Effector memory CD8-positive, alpha-beta T cell (primary cell): ENCODE data around the gene NEDD8.

Source experiments
- ATAC-seq: fragments of 150-1000 bp; cut with Tn5 transposase; replicated peaks from 2 replicates; pipeline ENCODE4 v1.10.0; 2021; ENCODE audit warnings: mild to moderate bottlenecking, moderate library complexity
- DNase-seq, 3 experiments: peaks; one replicate each; pipeline ENCODE4 v3.0.0; 2021
- H3K27ac Mint-ChIP-seq, 2 donors: one replicate each; pipeline ENCODE4 v1.8.0; 2022; ENCODE audit warnings: mild to moderate bottlenecking in 2 of 2, mixed read lengths in 2 of 2, moderate library complexity in 2 of 2
- H3K27me3 Mint-ChIP-seq, 2 donors: one replicate each; pipeline ENCODE4 v1.8.0; 2022; ENCODE audit warnings: mixed read lengths in 2 of 2
- H3K36me3 Mint-ChIP-seq: one replicate; pipeline ENCODE4 v1.8.0; 2022; ENCODE audit warnings: mild to moderate bottlenecking, moderate library complexity, mixed read lengths; ENCODE audit not compliant: insufficient read depth
- H3K4me1 Mint-ChIP-seq, 2 donors: one replicate each; pipeline ENCODE4 v1.8.0; 2022; ENCODE audit warnings: low read depth in 2 of 2, mixed read lengths in 2 of 2
- H3K4me3 Mint-ChIP-seq, 2 donors: one replicate each; pipeline ENCODE4 v1.8.0; 2022; ENCODE audit warnings: mild to moderate bottlenecking in 2 of 2, mixed read lengths in 2 of 2, moderate library complexity in 2 of 2
- H3K9me3 Mint-ChIP-seq, 2 donors: one replicate each; pipeline ENCODE4 v1.8.0; 2022; ENCODE audit warnings: mixed read lengths in 2 of 2

Gene NEDD8

GRCh38 chr14:24260026-24260779 is 28.0 kb upstream of the NEDD8 start:
- Mint-ChIP-seq H3K27ac (no peak overlapping the region), H3K9me3 (no peaks in the 10 kb centered on the region), H3K4me1 (no peaks in the 10 kb centered on the region), H3K4me3 (no peak overlapping the region), H3K27me3 (no peaks in the 10 kb centered on the region), H3K36me3 (peaks cover 6% of the 10 kb centered on the region)
- ATAC-seq (no peak), DNase-seq (no peak)

- Mint-ChIP-seq H3K4me1 (no peaks in the 10 kb centered on the region), H3K27ac (no peak overlapping the region), H3K9me3 (no peaks in the 10 kb centered on the region), H3K4me3 (no peak overlapping the region), H3K27me3 (no peaks in the 10 kb centered on the region), H3K36me3 (peaks cover 4% of the 10 kb centered on the region)
- DNase-seq (no peak), ATAC-seq (no peak)
Measured at GRCh38 chr14:24259282-24260025, 27.3 kb upstream of the NEDD8 start.

GRCh38 chr14:24258548-24259265 is 26.5 kb upstream of the NEDD8 start:
- Mint-ChIP-seq H3K4me1 (no peaks in the 10 kb centered on the region), H3K27ac (no peak overlapping the region), H3K36me3 (peaks cover 4% of the 10 kb centered on the region), H3K4me3 (no peak overlapping the region), H3K27me3 (no peaks in the 10 kb centered on the region), H3K9me3 (no peaks in the 10 kb centered on the region)
- no peak for ATAC-seq
- DNase-seq = no peak

GRCh38 chr14:24258119-24258518 is 26.0 kb upstream of the NEDD8 start:
- Mint-ChIP-seq H3K9me3 (no peaks in the 10 kb centered on the region), H3K27me3 (no peaks in the 10 kb centered on the region), H3K27ac (no peak overlapping the region), H3K4me1 (no peaks in the 10 kb centered on the region), H3K36me3 (peaks cover 4% of the 10 kb centered on the region), H3K4me3 (no peak overlapping the region)
- no peak for ATAC-seq
- no peak for DNase-seq

- ATAC-seq (no peak), DNase-seq (no peak)
- no peaks in the 10 kb centered on the region for H3K27me3 Mint-ChIP-seq
- no peaks in the 10 kb centered on the region for H3K4me1 Mint-ChIP-seq
- no peaks in the 10 kb centered on the region for H3K36me3 Mint-ChIP-seq
- H3K4me3 Mint-ChIP-seq = no peak overlapping the region
- no peak overlapping the region for H3K27ac Mint-ChIP-seq
- H3K9me3 Mint-ChIP-seq = no peaks in the 10 kb centered on the region
Measured at GRCh38 chr14:24256960-24257359, 24.8 kb upstream of the NEDD8 start.

- H3K4me1 Mint-ChIP-seq = no peaks in the 10 kb centered on the region
- no peaks in the 10 kb centered on the region for H3K27me3 Mint-ChIP-seq
- H3K36me3 Mint-ChIP-seq = no peaks in the 10 kb centered on the region
- no peaks in the 10 kb centered on the region for H3K9me3 Mint-ChIP-seq
- no peak for ATAC-seq
- no peak overlapping the region for H3K27ac Mint-ChIP-seq
- no peak for DNase-seq
- no peak overlapping the region for H3K4me3 Mint-ChIP-seq
Measured at GRCh38 chr14:24255931-24256711, 24.0 kb upstream of the NEDD8 start.

- H3K36me3 Mint-ChIP-seq = peaks cover 3% of the 10 kb centered on the region
- no peak for DNase-seq
Measured at GRCh38 chr14:24255438-24255837, 23.3 kb upstream of the NEDD8 start.

GRCh38 chr14:24254630-24255392 is 22.6 kb upstream of the NEDD8 start:
- H3K27me3 Mint-ChIP-seq = no peaks in the 10 kb centered on the region
- H3K27ac Mint-ChIP-seq = no peak overlapping the region
- no peaks in the 10 kb centered on the region for H3K9me3 Mint-ChIP-seq
- H3K4me3 Mint-ChIP-seq = no peak overlapping the region
- H3K36me3 Mint-ChIP-seq = peaks cover 3% of the 10 kb centered on the region
- H3K4me1 Mint-ChIP-seq = peaks cover 0 to 4% of the 10 kb centered on the region in 2 donors
- no peak for DNase-seq
- no peak for ATAC-seq

More at GRCh38 chr14:24255438-24255837, 23.3 kb upstream of the NEDD8 start:
- Mint-ChIP-seq H3K4me1 (no peaks in the 10 kb centered on the region), H3K4me3 (no peak overlapping the region), H3K27me3 (no peaks in the 10 kb centered on the region), H3K9me3 (no peaks in the 10 kb centered on the region), H3K27ac (no peak overlapping the region)
- no peak for ATAC-seq

- H3K4me1 Mint-ChIP-seq = peaks cover 0 to 4% of the 10 kb centered on the region in 2 donors
- no peak for DNase-seq
- no peaks in the 10 kb centered on the region for H3K27me3 Mint-ChIP-seq
- H3K36me3 Mint-ChIP-seq = peaks cover 3% of the 10 kb centered on the region
- no peaks in the 10 kb centered on the region for H3K9me3 Mint-ChIP-seq
- no peak for ATAC-seq
- H3K4me3 Mint-ChIP-seq = no peak overlapping the region
- no peak overlapping the region for H3K27ac Mint-ChIP-seq
Measured at GRCh38 chr14:24253936-24254335, 21.8 kb upstream of the NEDD8 start.

- Mint-ChIP-seq H3K27me3 (no peaks in the 10 kb centered on the region), H3K4me3 (no peak overlapping the region), H3K9me3 (no peaks in the 10 kb centered on the region), H3K4me1 (peaks cover 6 to 11% of the 10 kb centered on the region in 2 donors), H3K27ac (no peak overlapping the region), H3K36me3 (peaks cover 3% of the 10 kb centered on the region)
- ATAC-seq = no peak
- DNase-seq = no peak
Measured at GRCh38 chr14:24252289-24253124, 20.3 kb upstream of the NEDD8 start.

GRCh38 chr14:24251880-24252288 is 19.7 kb upstream of the NEDD8 start:
- Mint-ChIP-seq H3K36me3 (peaks cover 3% of the 10 kb centered on the region), H3K4me1 (peaks cover 10 to 15% of the 10 kb centered on the region in 2 donors), H3K27ac (peak overlapping the region in 1 of 2 donors; percentile 9), H3K9me3 (no peaks in the 10 kb centered on the region), H3K4me3 (no peak overlapping the region), H3K27me3 (no peaks in the 10 kb centered on the region)
- no peak for DNase-seq
- no peak for ATAC-seq

GRCh38 chr14:24250354-24250753 is 18.2 kb upstream of the NEDD8 start:
- H3K9me3 Mint-ChIP-seq = no peaks in the 10 kb centered on the region
- ATAC-seq = no peak
- peaks cover 3% of the 10 kb centered on the region for H3K36me3 Mint-ChIP-seq
- peak overlapping the region; percentile 21 to 68 for H3K27ac Mint-ChIP-seq
- H3K4me1 Mint-ChIP-seq = peaks cover 11 to 17% of the 10 kb centered on the region in 2 donors
- no peaks in the 10 kb centered on the region for H3K27me3 Mint-ChIP-seq
- DNase-seq = no peak
- peak overlapping the region in 1 of 2 donors; percentile 3 for H3K4me3 Mint-ChIP-seq
